Motor neuron (in vitro differentiated cells): ENCODE measurements around the gene LRRC1. TPM values are rescaled to one million over a fixed set of nuclear protein-coding genes. Genes with fewer than 3 reads are reported as not detected.
A peak's percentile ranks its signal among the peaks of the same experiment; 100 is the strongest.

ENCODE experiments used
- ATAC-seq, 8 experiments: fragments of 200-7000 bp; cut with Tn5 transposase; replicated peaks in 6 of 8; 2 replicates each; pipeline ENCODE4 v1.8.0; 2021; ENCODE audit warnings: mild to moderate bottlenecking in 8 of 8, moderate library complexity in 8 of 8
- H3K27ac ChIP-seq, 2 donors: fragments of 250-450 bp; sonication (Bioruptor Pico); 2 replicates each; pipeline ENCODE4 v1.9.0; 2021; ENCODE audit warnings: antibody characterized with exemption in 2 of 2, mild to moderate bottlenecking in 2 of 2, moderate library complexity in 1 of 2
- H3K4me1 ChIP-seq, 2 donors: fragments of 250-450 bp; sonication (Bioruptor Pico); replicated peaks in 1 of 2; 2 replicates each; pipeline ENCODE4 v1.6.1; 2021; ENCODE audit warnings: antibody characterized with exemption in 2 of 2, mild to moderate bottlenecking in 2 of 2, moderate library complexity in 1 of 2
- H3K4me3 ChIP-seq, 5 donors: fragments of 250-450 bp; sonication (Bioruptor Pico); 2 replicates each; pipeline ENCODE4 v1.9.0; 2021; ENCODE audit warnings: antibody characterized with exemption in 5 of 5, mild to moderate bottlenecking in 5 of 5, moderate library complexity in 4 of 5
- WGBS, 10 experiments: fragments of 450-650 bp; shearing (Covaris generic); methylation state at CpG; one replicate each; pipeline ENCODE4 v1.0.0; 2022; 5-methylcytosine and 5-hydroxymethylcytosine counted together
- in situ Hi-C, 9 experiments: fragments of 400-800 bp; cut with MboI; loops; one replicate each; pipeline ENCODE4 v1.15.0; 2021; ENCODE audit warnings: low sequenced_read_pairs in 9 of 9, low pct_unique_long_range_greater_than_20kb in 2 of 9; ENCODE audit not compliant: unreplicated experiment in 9 of 9
- total RNA-seq, 8 experiments: library from RNA; unstranded; fragments of 300-600 nt; gene quantifications; 2 replicates each; pipeline versions ENCODE4 v1.2.3 to v1.2.4, GENCODE V29; 2022

LRRC1 gene
- total RNA-seq, 8 experiments from 2014 or later = 4.3 to 9.3 (median 7.8) TPM

- H3K27ac ChIP-seq = no peak overlapping the region
- no peak for ATAC-seq
- 75 to 100% (median 92%) methylated on average over 2 to 8 of the region's 9 CpGs; no CpG with 5 or more reads in 1 of the 10 experiments for WGBS, 10 experiments
- in situ Hi-C loops = no loop called here
- H3K4me1 ChIP-seq = peaks cover 0 to 10% of the 10 kb centered on the region in 2 donors
- H3K4me3 ChIP-seq = no peak overlapping the region
These were observed 50.7 kb downstream of the LRRC1 start for GRCh38 chr6:53845280-53846195.

DNA sequence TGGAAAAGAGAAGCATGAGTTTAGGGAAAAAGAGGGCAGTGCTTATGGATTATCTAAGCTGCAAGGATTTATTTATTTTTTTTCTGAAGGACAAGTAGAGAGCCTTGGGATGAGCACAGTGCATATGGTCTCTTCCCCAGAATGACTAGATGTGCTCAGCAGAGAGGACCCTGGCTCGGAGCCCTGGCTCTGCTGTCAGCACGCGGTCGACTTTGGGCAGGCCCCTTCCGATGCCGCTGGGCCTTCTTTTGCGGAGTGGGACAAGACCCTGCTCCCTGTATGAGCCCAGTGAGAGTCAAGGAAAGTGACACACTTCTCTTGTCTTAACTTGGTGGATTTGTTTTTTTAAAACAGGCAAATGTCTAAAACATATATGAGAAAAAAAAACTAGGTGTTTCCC is 51.4 kb downstream of the LRRC1 start:
- ATAC-seq = no peak
- Histone ChIP-seq H3K4me1 (peaks cover 0 to 17% of the 10 kb centered on the region in 2 donors), H3K4me3 (no peak overlapping the region), H3K27ac (no peak overlapping the region)
- in situ Hi-C loops = no loop called here
- WGBS, 10 experiments = 33 to 83% (median 63%) methylated on average over 1 to 6 of the region's 7 CpGs; no CpG with 5 or more reads in 6 of the 10 experiments

DNA sequence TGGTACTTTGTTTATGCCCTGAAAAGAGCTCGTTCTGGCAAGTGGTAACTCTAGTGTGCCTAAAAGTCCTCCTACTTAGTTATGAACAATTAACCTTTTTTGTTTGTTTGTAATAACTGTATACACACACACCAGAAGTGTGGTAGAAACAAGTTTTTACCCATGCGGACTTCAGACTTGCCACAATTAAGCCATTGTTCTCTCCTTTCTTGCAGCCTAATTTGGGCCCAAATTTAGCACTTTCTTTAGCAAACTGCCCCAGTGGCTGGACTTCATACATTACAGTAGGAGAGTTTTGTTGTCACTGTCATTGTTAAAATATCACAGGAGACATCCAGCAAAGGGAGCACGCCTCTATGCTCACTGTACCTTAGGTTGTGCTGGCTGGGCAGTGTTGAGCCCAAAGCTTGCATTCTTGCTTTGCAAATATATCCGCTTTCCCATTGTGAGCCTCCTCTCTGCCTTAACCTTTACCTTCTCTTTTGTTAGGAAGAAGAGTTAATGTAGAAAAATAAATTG is 53.0 kb downstream of the LRRC1 start:
- no peak overlapping the region for H3K4me3 ChIP-seq
- in situ Hi-C loops = no loop called here
- H3K4me1 ChIP-seq = peaks cover 0 to 23% of the 10 kb centered on the region in 2 donors
- ATAC-seq = no peak
- no peak overlapping the region for H3K27ac ChIP-seq
- WGBS, 10 experiments = 67 to 100% (median 92%) methylated on average over 1 to 4 of the region's 4 CpGs; no CpG with 5 or more reads in 1 of the 10 experiments

GRCh38 chr6:53850527-53850926 is 55.7 kb downstream of the LRRC1 start:
- WGBS, 10 experiments = 70 to 100% (median 80%) methylated on average over 1 to 2 of the region's 2 CpGs; no CpG with 5 or more reads in 1 of the 10 experiments

DNA sequence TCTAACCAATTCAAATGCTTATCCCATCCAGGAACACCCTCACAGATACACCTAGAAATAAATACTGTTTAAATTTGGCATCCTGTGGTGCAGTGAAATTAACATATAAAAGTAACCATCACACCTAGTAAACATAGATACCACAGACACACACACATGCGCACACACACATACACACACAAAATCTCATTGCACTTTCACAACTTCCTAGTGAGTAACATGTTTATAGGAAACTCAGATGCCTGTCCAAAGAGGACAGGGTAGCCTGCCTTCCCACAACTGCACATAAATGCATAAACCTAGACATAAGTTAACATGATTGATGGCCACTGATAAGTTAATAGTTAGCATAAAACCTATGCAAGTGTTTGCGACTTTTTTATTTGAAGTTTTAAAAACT is 56.8 kb downstream of the LRRC1 start:
- no peak for ATAC-seq
- H3K4me1 ChIP-seq = peaks cover 0 to 23% of the 10 kb centered on the region in 2 donors
- H3K4me3 ChIP-seq = no peak overlapping the region
- in situ Hi-C loops = no loop called here
- WGBS, 10 experiments = 78 to 100% (median 95%) methylated on average over 1 to 2 of the region's 2 CpGs; no CpG with 5 or more reads in 3 of the 10 experiments
- H3K27ac ChIP-seq = peak overlapping the region in 1 of 2 donors; percentile 38

More at GRCh38 chr6:53850527-53850926, 55.7 kb downstream of the LRRC1 start:
- in situ Hi-C loops = no loop called here
- no peak overlapping the region for H3K4me3 ChIP-seq
- ATAC-seq = peak in 1 of 8 experiments; percentile 58
- no peak overlapping the region for H3K27ac ChIP-seq
- peaks cover 0 to 23% of the 10 kb centered on the region in 2 donors for H3K4me1 ChIP-seq

DNA sequence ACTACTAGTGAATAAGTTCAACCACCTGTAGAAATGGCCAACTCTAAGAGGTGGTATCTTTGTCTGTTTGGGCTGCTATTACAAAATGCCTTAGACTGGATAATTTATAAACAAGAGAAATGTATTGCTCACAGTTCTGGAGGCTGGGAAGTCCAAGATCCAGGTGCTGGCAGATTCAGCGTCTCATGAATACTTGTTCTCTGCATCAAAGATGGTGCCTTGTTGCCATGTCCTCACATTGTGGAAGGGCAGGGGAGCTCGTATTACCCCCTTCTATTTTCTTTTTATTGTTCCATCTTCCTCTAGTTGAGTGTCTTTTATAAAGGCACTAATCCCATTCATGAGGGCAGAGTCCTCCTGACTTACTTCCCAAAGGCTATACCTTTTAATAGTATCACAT is 58.0 kb downstream of the LRRC1 start:
- in situ Hi-C loops = no loop called here

GRCh38 chr6:53854843-53855567 is 60.2 kb downstream of the LRRC1 start:
- ATAC-seq = no peak
- in situ Hi-C loops = no loop called here
- H3K27ac ChIP-seq = no peak overlapping the region
- WGBS, 10 experiments = 20 to 100% (median 92%) methylated on average over 1 to 5 of the region's 5 CpGs; no CpG with 5 or more reads in 2 of the 10 experiments
- H3K4me3 ChIP-seq = no peak overlapping the region
- H3K4me1 ChIP-seq = peaks cover 5 to 33% of the 10 kb centered on the region in 2 donors

More for the DNA sequence above, 58.0 kb downstream of the LRRC1 start:
- ATAC-seq = no peak
- Histone ChIP-seq H3K4me1 (peaks cover 5 to 23% of the 10 kb centered on the region in 2 donors), H3K27ac (no peak overlapping the region), H3K4me3 (no peak overlapping the region)
- 25 to 100% (median 71%) methylated on average over 1 to 2 of the region's 2 CpGs for WGBS, 10 experiments

DNA sequence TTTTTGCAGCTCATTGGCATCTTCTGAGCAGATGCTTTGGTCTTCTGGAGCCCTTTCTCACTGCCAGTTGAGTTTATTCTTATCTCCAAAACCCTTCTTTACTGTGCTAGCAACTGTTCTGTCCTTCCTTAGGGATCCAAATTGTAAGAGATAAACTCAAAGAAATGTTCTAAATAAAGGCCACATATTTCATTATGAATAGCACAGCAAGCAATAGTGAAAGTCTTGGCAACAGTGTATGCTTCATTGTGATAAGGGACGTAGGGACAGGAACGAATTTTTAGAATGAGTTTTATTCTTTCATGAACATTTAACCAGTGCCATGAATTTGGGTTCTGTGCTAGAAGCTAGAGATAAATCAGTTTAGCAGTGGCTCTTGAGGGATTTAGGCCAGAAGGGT is 61.1 kb downstream of the LRRC1 start:
- in situ Hi-C loops = no loop called here
- ATAC-seq = no peak
- WGBS, 10 experiments = 50 to 100% (median 86%) methylated on average over 1 to 2 of the region's 2 CpGs; no CpG with 5 or more reads in 2 of the 10 experiments
- Histone ChIP-seq H3K27ac (no peak overlapping the region), H3K4me3 (no peak overlapping the region), H3K4me1 (peaks cover 8 to 30% of the 10 kb centered on the region in 2 donors)

- H3K4me1 ChIP-seq = peaks cover 11 to 29% of the 10 kb centered on the region in 2 donors
- no peak overlapping the region for H3K4me3 ChIP-seq
- no peak overlapping the region for H3K27ac ChIP-seq
- in situ Hi-C loops = no loop called here
- ATAC-seq = no peak
- WGBS, 10 experiments = 29 to 63% (median 49%) methylated on average over 3 to 8 of the region's 8 CpGs
These were observed 62.7 kb downstream of the LRRC1 start for GRCh38 chr6:53857318-53858094.

DNA sequence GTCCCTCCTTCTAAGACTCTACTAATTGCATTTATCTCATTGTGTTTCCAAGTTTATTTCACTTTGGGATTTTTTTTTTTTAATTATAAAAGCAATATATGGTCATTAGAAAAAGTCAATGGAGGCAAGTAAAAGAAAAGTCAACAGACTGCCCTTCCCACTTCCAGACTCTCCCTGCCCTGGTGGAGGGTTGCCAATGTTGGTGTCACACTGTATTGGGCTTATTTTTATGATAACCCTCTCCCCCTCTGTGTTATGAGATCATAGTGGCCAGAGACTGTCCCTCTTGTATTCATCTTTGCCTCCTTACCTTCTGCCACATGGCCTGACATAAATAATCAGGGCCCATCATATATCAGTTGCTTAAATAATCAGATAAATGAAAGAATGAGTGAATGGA is 63.4 kb downstream of the LRRC1 start:
- in situ Hi-C loops = no loop called here
- Histone ChIP-seq H3K27ac (no peak overlapping the region), H3K4me1 (peaks cover 18 to 36% of the 10 kb centered on the region in 2 donors), H3K4me3 (no peak overlapping the region)
- no peak for ATAC-seq

DNA sequence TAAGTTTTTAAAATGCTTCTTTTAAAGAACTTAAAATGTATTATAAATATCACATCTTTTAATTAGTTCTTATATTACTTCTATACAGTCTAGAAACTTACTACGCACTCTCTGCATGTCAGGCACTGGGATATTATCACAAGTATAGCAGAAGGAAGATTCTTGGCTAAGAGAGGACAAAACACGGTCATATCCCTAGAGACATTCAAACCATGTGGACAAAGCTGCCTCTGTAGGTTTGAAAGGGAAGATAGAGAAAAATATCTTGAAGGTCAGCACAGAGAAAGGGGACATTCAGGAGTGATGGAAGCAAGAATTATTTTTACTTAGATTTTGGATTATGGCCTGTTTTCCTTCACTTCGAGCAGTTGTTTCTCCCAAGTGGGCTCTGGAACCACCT is 64.1 kb downstream of the LRRC1 start:
- H3K4me1 ChIP-seq = peaks cover 20 to 43% of the 10 kb centered on the region in 2 donors
- H3K27ac ChIP-seq = no peak overlapping the region
- in situ Hi-C loops = no loop called here
- no peak for ATAC-seq
- H3K4me3 ChIP-seq = no peak overlapping the region
- 25 to 100% (median 65%) methylated on average over 1 to 3 of the region's 3 CpGs; no CpG with 5 or more reads in 1 of the 10 experiments for WGBS, 10 experiments

DNA sequence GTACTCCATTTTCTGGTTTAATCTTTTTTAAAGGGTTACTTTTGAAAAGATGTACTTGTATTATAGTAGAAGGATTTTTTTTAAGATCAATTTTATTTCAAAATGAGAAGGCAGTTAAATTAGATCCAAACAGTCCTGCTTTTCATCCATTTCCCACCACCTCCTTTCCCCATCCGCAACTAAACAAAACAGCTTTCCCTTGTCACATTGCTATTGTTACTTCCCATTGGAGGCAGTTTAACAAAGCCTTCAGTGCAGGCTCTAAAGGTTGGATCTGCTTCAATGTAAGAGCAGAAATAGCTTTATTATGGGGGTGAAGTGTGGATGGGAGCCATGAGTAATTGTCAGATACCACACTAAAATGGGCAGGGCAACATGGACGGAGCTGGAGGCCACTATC is 65.7 kb downstream of the LRRC1 start:
- WGBS, 10 experiments = 82 to 100% (median 93%) methylated on average over 1 to 2 of the region's 2 CpGs; no CpG with 5 or more reads in 4 of the 10 experiments
- in situ Hi-C loops = no loop called here
- H3K4me1 ChIP-seq = peaks cover 24 to 55% of the 10 kb centered on the region in 2 donors
- H3K4me3 ChIP-seq = no peak overlapping the region
- H3K27ac ChIP-seq = no peak overlapping the region
- ATAC-seq = no peak
